Activated CD8-positive, alpha-beta memory T cell treated with anti-CD3 and anti-CD28 coated beads for 24 hours (primary cell): ENCODE data around the gene MYH9.
"Not testable (repeated sequence)": the region's sequence is repeated elsewhere in the genome, so short reads cannot be mapped to it uniquely, and the experiment has no call there.

Experiments used
- DNase-seq: peaks from one replicate; pipeline ENCODE4 v3.0.0-alpha.2; 2020

Gene MYH9

GRCh38 chr22:36413022-36413775 is 25.4 kb upstream of the MYH9 start:
- no peak for DNase-seq

- DNase-seq: no peak
Observed at GRCh38 chr22:36411589-36412258, 24.0 kb upstream of the MYH9 start.

GRCh38 chr22:36409911-36410756 is 22.4 kb upstream of the MYH9 start:
- DNase-seq: peak; percentile 79

GRCh38 chr22:36409554-36409910 is 21.8 kb upstream of the MYH9 start:
- not testable (repeated sequence) for DNase-seq

DNA sequence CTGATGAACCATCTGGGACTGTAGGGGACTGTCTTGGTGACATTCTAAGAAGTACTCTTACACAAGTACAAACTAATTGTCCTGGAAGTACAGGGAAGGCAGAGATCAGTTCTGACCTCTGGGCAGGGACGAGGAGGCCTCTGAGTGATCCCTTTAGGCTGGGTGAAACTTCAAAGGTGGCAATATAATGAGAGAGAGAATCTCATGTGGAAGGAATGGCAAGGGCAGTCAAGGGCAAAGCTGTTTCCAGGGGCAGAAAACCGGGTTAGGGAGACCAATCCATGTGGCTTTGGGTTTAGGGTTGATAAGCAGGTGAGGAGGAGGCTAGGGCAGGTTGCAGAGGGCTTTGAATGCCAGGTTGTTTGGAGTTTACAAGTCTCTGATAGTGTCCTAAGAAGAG is 21.3 kb upstream of the MYH9 start:
- no peak for DNase-seq

DNA sequence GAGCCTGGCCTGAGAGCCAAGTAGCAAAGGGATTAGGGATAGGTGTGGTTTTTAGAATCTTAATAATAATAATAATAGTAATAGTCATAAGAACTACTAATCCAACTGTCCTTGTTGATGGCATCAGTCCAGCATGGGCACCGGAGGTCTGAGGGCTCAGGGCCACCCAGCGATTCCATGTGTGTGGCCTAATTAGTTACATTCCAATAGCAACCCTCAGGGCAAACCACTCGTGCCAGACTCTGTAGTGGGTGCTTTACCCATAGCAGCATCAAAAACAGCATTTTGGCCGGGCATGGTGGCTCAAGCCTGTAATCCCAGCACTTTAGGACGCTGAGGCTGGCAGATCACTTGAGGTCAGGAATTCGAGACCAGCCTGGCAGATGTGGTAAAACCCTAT is 19.0 kb upstream of the MYH9 start:
- DNase-seq: no peak

DNA sequence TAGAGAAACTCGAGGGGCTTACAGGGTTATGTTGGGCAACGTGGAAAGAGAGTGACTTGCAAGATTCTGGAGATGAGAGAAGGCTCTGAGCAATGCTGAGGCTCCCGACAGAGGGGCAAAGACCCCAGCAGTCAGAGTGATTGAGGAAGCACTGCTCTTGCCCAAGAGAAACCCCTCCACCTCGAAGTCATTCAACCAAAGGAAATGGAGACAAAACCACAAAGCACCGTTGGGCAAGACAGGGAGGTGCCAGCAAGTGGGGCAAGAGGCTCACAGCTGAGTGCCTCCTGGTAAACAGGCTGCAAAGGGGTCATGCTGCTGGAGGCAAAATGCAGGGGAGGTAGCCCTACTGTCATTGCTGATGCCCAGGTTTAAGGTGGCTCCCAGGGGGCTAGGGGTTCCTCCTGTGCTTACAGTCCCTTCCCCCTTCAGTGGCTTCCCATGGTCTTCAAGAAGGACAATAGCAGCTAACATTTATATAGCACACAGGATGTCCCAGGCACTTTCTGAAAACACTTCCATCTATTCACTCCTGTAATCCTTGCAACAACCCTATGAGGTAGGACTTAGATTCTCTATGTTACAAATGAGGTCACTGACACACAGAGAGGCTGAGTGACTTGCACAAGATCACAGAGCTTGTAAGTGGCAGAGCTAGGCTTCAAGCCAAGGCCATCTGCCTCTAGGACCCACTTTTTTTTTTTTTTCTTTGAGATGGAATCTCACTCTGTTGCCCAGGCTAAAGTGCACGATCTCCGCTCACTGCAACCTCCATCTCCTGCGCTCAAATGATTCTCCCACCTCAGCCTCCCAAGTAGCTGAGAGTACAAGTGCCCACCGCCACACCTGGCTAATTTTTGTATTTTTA is 18.1 kb upstream of the MYH9 start:
- DNase-seq: peak; percentile 69

DNA sequence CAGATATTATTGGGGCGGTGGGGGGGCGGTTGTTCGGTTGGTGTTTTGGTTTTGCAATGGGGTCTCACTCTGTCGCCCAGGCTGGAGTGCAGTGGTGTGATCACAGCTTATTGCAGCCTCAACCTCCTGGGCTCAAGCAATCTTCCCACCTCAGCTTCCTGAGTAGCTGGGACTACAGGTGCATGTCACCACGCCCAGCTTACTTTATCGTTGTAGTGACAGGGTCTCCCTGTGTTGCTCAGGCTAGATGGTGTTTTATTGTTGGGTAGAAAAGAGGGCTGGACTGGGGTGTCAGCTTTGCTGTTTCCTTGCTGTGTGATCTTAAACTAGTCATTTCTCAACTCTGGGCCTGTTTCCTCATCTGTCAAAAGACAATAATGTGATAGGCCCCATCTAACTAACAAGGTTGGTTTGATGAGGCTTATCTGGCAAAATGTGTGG is 17.5 kb upstream of the MYH9 start:
- no peak for DNase-seq

DNA sequence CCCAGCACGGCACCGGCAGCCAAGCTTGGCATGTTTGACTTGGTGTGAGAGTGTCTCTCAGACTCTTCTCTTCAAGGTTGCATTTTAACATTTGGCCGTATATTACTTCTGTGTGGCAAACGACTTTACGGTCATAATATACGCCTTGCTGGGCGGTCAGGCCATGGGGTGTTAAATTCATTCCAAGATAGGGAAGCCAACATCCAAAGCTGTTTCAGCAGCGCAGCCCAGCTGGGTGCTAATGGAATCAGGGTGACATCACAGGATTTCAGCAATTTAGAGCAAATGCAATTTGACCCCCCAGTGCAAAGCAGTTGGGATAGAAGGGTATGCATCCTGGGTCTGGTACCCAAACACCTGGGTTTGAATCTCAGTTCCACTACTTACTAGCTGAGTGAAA is 16.7 kb upstream of the MYH9 start:
- no peak for DNase-seq

DNA sequence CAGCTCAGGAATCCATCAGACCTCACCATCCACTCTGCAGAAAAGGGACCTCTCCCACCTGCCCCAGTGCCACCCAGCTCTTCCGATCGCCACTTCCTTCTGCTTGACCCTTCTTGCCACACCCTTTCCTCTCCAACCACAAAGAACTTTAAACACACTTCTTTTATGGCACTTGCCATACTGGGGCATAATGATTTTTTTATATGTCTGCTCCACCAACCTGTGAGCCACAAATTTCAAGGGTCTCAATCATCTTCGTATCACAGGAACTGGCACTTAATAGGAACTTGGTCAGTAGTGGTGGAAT is 11.7 kb upstream of the MYH9 start:
- DNase-seq: no peak

DNA sequence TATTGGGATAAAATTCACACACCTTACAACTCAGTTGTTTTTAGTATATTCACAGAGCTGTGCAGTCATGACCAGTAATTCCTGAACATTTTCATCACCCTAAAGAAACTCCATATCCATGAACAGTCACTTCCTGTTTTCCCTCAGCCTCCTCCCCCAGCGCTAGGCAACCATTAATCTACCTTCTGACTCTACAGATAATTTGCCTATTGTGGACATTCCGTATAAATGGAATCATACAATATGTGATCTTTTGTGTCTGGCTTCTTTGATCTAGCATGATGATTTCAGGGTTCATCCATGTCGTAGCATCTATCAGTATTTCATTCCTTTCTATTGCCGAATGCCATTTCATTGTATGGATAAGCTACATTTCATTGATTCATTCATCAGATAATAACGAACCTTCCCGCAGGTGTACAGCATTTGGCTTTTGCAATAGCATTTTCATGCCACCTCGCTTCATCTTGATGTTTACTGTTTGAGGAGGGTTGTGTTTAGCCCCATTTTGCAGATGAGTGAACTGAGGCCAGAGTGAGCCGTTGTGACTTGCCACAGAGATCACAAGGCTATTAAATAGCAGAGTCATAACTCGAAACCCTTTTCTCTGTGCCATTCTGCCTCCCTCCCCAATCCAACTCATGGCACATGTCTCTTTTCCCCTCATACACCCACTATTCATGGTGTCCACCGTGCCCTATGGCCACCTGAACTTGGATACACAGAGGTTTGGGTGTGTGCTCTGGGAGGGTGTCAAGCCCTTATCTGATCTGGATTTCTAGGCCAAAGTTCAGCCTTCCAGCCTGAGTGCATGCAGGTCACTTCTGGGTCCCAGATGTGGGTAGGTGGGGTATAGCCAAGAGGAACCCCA is 11.1 kb upstream of the MYH9 start:
- DNase-seq: no peak

DNA sequence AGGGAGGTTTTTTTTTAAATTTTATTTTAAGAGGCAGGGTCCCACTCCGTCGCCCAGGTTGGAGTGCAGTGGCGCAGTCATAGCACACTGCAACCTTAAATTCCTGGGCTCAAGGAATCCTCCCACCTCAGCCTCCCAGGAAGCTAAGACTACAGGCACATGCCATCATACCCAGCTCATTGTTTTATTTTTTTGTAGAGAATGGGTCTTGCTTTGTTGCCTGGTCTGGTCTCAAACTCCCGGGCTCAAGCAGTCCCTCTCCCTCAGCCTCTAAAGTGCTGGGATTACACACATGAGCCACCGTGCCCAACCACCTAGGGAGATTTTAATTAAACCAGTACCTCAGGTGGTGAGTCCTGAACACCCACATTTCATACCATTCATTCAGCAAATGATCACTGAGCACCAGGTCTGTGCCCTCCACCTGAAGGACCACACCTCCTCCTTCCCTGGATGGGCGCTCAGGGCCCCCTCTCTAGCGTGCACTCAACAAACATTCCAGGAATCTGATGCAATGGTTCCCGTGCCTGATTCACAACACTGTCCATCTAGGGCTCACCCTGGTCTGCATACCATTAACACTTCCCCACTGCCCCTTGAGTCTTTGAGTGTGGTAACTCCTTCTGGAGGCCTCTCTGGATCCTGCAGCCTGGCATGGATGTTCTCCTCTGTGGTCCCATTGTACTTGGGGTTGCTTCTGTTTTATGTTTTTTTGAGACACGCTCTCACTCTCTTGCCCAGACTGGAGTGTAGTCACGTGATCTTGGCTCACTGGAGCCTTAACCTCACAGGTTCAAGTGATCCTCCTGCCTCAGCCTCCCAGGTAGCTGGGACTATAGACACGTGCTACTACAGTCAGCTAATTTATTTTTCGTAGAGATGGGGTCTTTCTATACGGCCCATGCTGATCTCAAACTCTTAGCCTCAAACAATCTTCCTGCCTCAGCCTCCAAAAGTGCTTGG is 9.6 kb upstream of the MYH9 start:
- no peak for DNase-seq

DNA sequence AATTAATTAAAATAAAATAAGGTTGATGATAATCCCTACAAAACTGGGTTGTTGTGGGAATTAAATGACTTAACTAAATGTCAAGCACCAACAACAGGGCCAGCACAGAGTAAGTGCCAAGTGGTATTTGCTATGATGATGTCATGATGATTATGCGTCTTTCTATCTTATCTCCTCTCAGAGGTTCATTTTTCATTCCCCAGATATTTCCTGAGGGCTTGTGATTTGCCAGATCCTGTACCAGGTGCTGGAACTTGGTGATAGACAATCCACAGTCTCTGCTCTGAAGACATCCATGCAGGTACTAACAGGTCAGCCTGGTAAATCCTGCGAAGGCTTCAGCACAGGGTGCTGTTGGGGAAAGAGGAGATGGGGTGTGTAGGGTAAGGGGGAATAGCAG is 8.1 kb upstream of the MYH9 start:
- no peak for DNase-seq

- DNase-seq: no peak
Observed at GRCh38 chr22:36395055-36395849, 7.5 kb upstream of the MYH9 start.

- no peak for DNase-seq
Observed at GRCh38 chr22:36391638-36392037, 3.9 kb upstream of the MYH9 start.

DNA sequence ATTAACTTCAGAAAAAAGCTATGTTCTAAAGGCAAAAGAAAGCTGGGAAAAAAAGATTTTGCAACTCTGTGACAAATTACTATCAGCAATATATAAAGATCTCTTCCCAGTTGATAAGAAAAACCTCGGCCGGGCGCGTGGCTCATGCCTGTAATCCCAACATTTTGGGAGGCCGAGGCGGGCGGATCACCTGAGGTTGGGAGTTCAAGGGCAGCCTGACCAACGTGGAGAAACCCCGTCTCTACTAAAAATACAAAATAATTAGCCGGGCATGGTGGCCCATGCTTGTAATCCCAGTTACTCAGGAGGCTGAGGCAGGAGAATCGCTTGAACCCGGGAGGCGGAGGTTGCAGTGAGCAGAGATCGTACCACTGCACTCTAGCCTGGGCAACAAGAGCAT is 1.4 kb upstream of the MYH9 start:
- not testable (repeated sequence) for DNase-seq

DNA sequence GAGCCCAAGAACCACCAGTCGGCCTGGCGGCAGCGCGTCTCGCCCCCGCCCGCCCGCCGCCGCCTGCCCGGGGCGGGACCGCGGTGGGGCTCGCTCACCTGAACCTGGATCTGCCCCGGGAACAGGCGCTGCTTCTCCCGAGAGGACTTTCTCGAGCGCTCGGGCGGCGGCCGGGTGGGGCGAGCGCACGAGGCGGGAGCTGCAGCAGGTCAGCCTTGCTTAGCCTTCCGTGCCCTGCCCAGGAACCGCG is 133 bp downstream of the MYH9 start:
- no peak for DNase-seq

DNA sequence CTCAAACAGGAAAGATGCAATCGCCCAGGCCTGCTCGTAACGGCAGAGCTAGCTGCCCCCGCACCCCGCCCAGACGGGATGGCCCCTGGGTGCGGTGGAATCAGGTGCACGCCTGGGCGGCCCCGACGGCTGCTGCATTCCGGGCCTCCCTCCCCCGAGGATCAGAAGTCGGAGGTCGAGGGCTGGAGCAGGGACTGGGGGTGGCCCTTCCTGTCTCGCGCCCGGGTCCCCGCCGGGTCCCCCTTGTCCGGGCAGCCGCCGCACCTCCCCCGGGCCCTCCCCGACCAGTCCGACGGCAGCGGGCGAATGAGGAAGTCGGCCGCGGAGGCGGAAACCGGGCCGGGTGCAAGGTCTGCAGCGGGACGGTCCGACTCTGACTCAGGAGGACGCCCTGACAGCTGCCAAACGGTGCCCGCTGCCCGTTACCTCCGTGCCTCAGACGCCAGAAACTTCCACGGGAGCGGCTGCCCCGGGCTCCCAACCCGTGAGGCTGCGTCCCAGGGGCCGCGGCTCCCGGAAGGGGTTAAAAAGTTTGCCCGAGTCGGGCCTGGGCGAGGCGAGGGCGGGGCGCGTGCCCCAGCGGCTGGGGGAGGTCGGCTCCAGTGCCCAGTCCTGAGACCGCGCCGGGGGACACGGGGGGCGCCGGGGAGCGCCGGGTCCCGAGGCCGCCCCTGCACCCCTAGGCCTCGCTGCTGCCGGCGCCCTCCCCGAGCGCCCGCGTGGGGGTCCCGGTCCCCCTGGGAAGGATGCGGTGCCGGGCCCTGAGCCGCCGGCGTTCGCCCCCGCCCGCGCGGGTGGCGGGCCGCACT is 663 bp downstream of the MYH9 start:
- DNase-seq: peak; percentile 85

GRCh38 chr22:36386351-36386899 is 1.3 kb downstream of the MYH9 start:
- peak; percentile 85 for DNase-seq
